Mucosa of descending colon (tissue), 3 donors: ENCODE data around the gene CHRNA3. TPM values are rescaled to one million over a fixed set of nuclear protein-coding genes. Genes with fewer than 3 reads are reported as not detected.

Source experiments
- ATAC-seq: fragments of 200-7000 bp; cut with Tn5 transposase; one replicate; pipeline ENCODE4 v1.9.1; 2020; ENCODE audit warnings: mild to moderate bottlenecking, moderate library complexity
- DNase-seq, 3 donors: peaks; one replicate each; pipeline ENCODE4 v3.0.0-alpha.2; 2020
- H3K36me3 ChIP-seq: fragments of 200-600 bp; one replicate; pipeline ENCODE4 v1.8.0; 2021; ENCODE audit warnings: low read depth, mild to moderate bottlenecking
- H3K4me1 ChIP-seq: fragments of 200-600 bp; one replicate; pipeline ENCODE4 v1.8.0; 2021; ENCODE audit warnings: low read depth, mild to moderate bottlenecking
- H3K4me3 ChIP-seq: fragments of 200-600 bp; one replicate; pipeline ENCODE4 v1.8.0; 2021; ENCODE audit warnings: mild to moderate bottlenecking
- H3K9me3 ChIP-seq: fragments of 200-600 bp; one replicate; pipeline ENCODE4 v1.8.0; 2021; ENCODE audit warnings: mild to moderate bottlenecking
- intact Hi-C, 2 donors: fragments of 100-400 bp; cut with DNase I in 1 of 2; cut with micrococcal nuclease in 1 of 2; formaldehyde crosslinking; loops; one replicate each; pipeline versions ENCODE4 v1.11.0 to v1.11.1; 2022; cut with DNase I, micrococcal nuclease
- total RNA-seq, 3 donors: library from RNA; stranded (reverse); fragmentation: NEBNext Ultra II Directional in 2 of 3; extraction: Animal tissue kit (Norgen Biotek cat#: 25700) in 2 of 3; gene quantifications; one replicate each; pipeline versions ENCODE4 v1.2.1 to v1.2.4, GENCODE V29; 2021 to 2023
- TF ChIP-seq, protein P1 (sequence below): fragments of 200-600 bp; IDR thresholded peaks from one replicate; pipeline ENCODE4 v1.8.0; 2022; ENCODE audit warnings: antibody characterized with exemption, mild to moderate bottlenecking
- donor health status: DM: no; HTN: no; CAD: no; lungs with moderate emphysema.
- donor health status: DM: no; HTN: no; CAD: no.
- donor health status: DM: no; HTN: yes; CAD: no.

The CHRNA3 gene
- total RNA-seq, 3 donors from 2014 or later: 1.9 to 13.9 (median 4.8) TPM

DNA sequence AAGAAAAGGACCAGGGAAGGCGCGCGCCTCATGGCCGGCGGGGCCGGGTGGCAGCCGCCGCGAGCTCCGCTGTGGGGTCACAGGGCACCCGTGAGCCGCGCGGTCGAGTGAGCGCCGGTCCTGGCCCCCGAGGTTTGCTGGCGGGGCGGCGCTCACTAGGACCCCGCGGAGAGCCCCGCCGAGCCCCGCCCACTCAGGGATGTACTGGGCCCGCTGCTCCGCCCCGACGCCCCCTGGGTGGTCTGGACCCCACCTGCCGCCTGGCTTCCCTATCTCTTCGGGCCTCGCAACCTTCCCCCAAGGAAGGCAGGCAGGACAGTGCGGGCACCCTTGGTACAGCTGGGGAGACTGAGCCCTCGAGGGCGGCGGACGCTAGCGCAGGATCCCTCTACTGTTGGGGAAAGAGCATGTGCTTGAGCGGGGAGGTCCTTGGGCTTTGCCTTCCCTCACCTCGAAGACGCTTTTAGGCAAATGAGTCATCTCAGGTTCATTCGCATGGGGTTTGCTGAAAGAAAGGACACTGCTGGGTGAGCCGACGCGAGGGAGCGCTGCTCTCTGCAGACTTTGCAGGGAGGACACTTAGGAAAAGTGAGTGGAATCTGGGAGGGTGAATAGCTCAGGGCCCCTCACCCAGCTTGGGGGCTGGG lies 20.4 kb upstream of the CHRNA3 start, which contains the start of gene CHRNB4:
Gene CHRNB4, minus strand, starts transcription at position 109 of the 647 bp plus-strand sequence. Its CDS starts 77 bp downstream, at position 32.
- DNase-seq: no peak
- peak; percentile 18 for ATAC-seq
- H3K36me3 ChIP-seq: no peaks in the 10 kb centered on the region
- H3K9me3 ChIP-seq: no peaks in the 10 kb centered on the region
- peaks cover 5% of the 10 kb centered on the region for H3K4me1 ChIP-seq
- intact Hi-C loops: no loop called here
- TF ChIP-seq, protein P1, sequence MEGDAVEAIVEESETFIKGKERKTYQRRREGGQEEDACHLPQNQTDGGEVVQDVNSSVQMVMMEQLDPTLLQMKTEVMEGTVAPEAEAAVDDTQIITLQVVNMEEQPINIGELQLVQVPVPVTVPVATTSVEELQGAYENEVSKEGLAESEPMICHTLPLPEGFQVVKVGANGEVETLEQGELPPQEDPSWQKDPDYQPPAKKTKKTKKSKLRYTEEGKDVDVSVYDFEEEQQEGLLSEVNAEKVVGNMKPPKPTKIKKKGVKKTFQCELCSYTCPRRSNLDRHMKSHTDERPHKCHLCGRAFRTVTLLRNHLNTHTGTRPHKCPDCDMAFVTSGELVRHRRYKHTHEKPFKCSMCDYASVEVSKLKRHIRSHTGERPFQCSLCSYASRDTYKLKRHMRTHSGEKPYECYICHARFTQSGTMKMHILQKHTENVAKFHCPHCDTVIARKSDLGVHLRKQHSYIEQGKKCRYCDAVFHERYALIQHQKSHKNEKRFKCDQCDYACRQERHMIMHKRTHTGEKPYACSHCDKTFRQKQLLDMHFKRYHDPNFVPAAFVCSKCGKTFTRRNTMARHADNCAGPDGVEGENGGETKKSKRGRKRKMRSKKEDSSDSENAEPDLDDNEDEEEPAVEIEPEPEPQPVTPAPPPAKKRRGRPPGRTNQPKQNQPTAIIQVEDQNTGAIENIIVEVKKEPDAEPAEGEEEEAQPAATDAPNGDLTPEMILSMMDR: no peak
- no peak within 1 kb of the TSS for H3K4me3 ChIP-seq

DNA sequence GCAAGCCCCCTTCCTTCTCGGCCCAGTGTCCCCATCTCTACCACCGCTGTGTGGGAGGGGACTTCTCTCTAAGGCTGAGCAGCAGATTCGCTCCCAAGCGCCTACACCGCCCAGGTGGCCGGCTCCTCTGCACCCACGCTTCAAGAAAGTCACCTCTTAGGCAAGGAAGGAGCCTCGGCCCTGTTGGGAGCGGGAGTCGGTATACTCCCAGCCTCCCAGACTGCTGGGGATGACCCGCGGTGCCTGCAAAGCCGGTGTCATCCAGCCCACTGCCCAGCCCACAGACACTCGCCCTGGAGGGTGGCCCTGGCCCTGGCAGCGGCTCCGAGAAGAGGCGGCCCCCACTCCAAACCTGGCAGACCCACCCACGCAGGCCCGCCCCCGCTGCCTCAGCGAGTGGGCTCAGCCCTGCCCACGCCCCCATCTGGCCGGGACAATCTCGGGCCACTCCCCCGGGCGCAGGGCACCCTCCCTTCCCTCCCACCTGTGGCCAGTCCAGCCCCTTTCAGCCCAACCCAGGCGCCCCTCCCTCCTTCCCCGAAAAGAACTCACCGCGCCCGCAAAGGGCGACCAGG lies 19.8 kb upstream of the CHRNA3 start:
- TF ChIP-seq, protein P1: no peak
- DNase-seq (peak in 2 of 3 donors; percentile 28 to 68), ATAC-seq (peak; percentile 74)
- H3K4me3 ChIP-seq: no peak overlapping the region
- H3K36me3 ChIP-seq: no peaks in the 10 kb centered on the region
- H3K4me1 ChIP-seq: peaks cover 5% of the 10 kb centered on the region
- H3K9me3 ChIP-seq: no peaks in the 10 kb centered on the region
- intact Hi-C loops: no loop called here

DNA sequence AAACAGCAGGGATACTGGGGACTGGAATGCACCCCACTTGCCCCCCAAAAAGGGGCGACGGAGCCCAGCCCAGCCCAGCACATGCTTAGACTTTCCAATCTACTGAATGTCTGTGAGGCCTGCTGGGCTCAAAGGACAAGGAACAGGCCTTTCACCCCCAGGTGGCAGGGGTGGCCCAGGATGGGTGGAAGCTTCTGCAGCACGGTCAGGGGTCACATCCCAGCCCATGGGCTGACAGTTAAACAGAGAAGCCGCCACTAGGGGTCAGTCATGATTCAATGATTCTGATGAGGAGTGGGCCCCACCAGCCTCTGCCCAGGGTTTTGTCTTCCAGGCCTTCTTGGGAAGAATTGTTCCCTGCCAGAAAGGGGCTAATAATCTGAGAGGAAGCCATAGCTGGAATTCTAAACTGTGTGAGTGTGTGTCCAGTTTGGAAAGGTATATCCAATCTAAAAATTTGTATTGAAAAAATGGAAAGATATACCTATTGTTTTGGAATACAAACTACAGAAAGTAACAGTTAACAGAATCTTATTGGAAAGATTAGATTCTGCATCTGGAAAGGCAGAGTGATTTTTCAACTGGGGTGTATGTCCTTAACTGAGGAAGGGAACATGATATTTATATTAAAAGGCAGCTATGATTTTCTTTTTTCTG lies 18.0 kb upstream of the CHRNA3 start:
- DNase-seq: peak in 1 of 3 donors; percentile 80
- peaks cover 5% of the 10 kb centered on the region for H3K4me1 ChIP-seq
- TF ChIP-seq, protein P1: no peak
- no peak overlapping the region for H3K4me3 ChIP-seq
- no peaks in the 10 kb centered on the region for H3K9me3 ChIP-seq
- no peaks in the 10 kb centered on the region for H3K36me3 ChIP-seq
- ATAC-seq: peak; percentile 46
- intact Hi-C loops: no loop called here

DNA sequence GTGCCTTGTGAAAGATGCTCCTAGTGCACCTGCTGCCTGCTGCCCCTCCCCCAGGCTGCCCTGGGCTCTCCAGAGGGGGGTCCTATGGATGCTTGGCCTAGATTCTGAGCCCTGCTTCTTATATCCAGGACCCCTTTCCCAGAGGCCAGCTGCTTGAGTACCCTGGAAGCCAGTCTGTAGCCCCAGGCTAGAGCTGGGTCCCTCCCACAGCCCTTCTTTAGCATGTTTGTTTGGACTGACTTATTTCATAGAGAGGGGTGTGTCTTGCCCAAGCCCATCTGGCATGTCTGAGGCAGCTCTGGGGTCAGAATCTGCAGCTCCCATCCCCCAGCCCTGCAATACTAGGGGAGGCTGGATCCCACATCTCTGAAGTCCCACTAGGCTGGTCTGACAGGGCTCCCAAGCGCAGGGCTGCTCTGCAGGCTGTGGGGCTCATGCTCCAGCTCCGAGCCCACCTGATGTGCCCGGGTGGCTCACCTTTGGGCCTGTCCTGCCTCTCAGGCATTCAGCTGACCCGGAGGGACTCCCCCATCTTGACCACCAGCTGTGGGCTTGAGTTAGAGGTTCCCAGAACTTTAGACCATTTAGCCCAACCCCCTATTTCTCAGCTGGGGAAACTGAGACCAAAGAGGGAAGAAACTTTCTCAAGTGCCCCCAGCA lies 17.1 kb upstream of the CHRNA3 start:
- Histone ChIP-seq H3K9me3 (no peaks in the 10 kb centered on the region), H3K36me3 (no peaks in the 10 kb centered on the region), H3K4me1 (peaks cover 5% of the 10 kb centered on the region), H3K4me3 (no peak overlapping the region)
- ATAC-seq (no peak), DNase-seq (no peak)
- TF ChIP-seq, protein P1: no peak
- intact Hi-C loops: no loop called here

DNA sequence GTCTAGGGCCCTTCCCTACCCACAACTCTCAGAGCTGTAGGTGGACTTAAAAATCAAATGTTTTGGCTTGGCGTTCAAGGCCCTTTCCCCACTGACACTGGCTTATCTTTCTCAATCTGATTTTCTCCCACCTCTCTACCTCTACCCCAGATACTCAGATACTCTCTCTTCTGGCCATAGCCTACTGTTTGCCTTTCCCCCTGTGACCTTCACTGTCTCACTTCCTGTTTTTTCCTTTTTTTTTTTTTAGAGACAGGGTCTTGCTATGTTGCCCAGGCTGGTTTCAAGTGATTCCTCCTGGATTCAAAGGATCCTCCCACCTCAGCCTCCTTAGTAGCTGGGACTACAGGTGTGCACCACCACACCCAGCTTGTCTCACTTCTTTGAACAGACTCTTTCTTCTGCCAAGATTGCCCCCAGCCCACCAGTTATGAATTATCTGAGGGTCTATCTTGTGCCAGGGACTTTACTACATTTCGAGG lies 15.6 kb upstream of the CHRNA3 start:
- intact Hi-C loops: no loop called here
- Histone ChIP-seq H3K36me3 (no peaks in the 10 kb centered on the region), H3K4me3 (no peak overlapping the region), H3K9me3 (no peaks in the 10 kb centered on the region), H3K4me1 (peaks cover 5% of the 10 kb centered on the region)
- ATAC-seq (no peak), DNase-seq (no peak)
- TF ChIP-seq, protein P1: no peak
